ENCODE measurements around the gene MCM8.

GRCh38 chr20:5974531-5974930 is 24.1 kb downstream of the MCM8 start:
- TF ChIP-seq CTCF (IDR thresholded peaks at IDR 0.05; ENCODE audit: borderline replicate concordance, extremely low read depth, low read length, poor library complexity, severe bottlenecking) (no peak), EZH2 (IDR thresholded peaks at IDR 0.05; ENCODE audit: borderline replicate concordance, low read depth, low read length, severe bottlenecking) (no peak)
